ENCODE measurements around the gene CHD6.

CHD6 gene

GRCh38 chr20:41577129-41578009 is 40.8 kb downstream of the CHD6 start:
- no peak for DNase-seq

GRCh38 chr20:41575412-41575811 is 42.8 kb downstream of the CHD6 start:
- no peak for DNase-seq

DNA sequence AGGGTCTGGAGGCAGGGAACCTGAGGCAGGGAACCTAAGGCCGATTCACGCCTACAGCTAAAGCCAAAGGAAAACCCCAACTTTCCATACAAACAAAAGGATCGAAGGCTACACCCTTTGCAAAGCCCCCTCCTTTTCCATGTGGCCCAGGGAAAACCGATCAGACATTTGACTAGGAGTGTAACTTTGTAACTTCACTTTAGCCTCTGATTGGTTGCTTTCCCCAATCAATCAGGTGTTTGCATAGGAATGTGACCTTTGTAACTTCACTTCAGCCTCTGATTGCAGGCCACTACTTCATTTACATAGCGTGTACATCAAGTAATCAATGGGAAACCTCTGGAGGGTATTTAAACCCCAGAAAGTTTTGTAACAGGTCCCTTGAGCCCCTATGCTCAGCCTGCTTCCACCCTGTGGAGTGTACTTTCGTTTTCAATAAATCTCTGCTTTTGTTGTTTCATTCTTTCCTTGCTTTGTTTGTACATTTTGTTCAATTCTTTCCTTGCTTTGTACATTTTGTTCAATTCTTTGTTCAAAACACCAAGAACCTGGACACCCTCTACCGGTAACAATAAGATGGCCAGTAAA is 43.3 kb downstream of the CHD6 start:
- DNase-seq = no peak

DNA sequence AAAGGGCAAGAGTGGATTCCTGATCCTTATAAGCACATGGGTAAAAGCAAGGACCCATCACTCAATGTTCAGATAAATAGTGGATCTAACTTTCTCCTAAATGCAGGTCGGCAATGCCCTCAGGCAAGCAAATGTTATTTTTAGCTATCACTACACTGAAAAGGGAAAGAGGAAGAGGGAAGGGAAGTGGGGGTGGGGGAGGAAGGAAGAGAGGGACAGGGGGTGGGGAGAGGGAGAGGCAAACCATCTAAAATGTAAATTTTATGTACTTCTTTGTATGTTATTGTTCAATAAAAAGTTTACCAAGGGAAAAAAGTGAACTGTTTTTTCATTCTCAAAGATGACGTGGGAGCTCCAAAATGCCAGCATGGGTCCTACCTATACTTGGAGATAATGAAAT is 44.2 kb downstream of the CHD6 start:
- no peak for DNase-seq

DNA sequence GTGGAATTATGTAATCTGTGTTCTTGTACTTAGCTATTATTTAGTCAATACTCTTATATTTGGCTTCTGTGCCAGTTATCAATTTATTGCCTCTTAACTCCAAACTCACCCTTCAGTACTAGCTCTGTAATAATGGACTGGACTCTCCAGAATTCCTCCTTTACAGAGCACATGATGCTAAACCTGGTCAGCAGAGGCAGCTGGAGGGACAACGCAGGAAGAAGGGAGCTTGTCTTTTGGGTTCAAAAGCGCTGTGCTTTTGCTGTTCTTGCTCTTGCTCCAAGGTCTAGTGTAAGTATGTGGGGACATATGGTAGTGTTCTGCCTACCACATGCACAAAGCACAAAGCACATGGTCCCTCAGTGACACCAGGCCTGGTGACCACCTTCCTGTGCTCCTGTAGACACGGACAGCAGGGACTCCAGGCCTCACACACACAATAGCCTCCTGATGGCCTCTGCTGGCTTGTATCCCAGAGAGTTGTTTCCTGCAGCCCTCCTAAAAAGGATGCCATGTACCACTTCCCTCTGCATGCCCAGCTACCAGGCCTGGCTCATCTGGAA is 46.1 kb downstream of the CHD6 start:
- DNase-seq = no peak

DNA sequence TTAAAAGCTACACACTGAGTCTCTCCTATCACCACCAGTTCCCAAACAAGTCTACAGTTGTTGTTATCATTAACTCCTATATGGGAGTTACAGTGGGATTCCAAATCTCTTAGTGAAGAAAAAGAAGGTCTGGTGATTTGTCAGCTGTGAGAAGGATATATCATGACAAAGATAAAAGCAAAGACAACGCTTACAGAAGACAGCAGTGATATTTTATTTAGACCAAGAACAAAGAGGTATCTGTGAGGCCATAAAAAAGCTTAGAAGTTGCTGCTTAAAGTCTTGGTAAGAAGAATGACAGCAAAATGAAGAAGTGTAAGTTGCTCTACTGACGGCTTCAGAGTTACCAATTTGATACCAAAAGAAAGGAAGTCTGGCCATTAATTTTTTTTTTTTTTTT is 47.2 kb downstream of the CHD6 start:
- DNase-seq = no peak

DNA sequence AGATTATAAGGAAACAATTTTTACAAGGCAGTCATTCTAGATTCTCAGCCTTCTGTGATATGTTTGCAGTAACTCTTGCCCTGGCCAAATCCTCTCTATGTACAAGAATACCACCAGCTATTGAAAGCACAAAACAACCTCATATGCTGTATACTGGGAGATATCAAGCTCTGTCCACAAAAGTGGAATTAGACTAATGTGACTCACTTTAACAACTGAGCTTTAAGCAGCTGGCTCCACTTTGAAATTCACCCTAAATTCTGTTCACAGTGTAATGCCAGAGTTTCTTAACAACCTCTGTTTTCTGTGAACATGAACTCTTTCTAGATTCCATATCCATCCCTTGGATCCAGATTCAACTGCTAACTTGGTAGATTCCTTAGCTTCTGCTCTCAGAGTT is 47.6 kb downstream of the CHD6 start:
- no peak for DNase-seq

GRCh38 chr20:41567615-41568014 is 50.6 kb downstream of the CHD6 start:
- no peak for DNase-seq

GRCh38 chr20:41566896-41567527 is 51.2 kb downstream of the CHD6 start:
- no peak for DNase-seq

DNA sequence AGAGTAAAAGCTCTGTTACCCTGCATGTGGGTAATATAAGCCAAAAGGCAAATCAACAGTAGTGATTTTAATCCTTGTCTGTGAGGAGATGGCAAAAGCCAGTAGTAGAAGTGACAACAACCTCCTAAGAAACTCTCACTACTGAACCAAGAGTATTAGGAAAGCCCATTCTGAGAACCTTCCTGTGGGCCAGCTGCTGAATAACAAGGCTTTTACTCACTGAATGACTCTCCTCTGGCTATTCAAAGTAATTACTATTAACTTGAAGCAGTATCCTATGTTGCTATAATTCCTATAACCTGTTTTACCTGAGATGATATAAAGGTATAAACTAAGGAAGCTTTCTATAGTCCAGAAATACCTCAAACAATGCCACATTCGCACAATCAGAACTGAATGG is 55.1 kb downstream of the CHD6 start:
- no peak for DNase-seq

DNA sequence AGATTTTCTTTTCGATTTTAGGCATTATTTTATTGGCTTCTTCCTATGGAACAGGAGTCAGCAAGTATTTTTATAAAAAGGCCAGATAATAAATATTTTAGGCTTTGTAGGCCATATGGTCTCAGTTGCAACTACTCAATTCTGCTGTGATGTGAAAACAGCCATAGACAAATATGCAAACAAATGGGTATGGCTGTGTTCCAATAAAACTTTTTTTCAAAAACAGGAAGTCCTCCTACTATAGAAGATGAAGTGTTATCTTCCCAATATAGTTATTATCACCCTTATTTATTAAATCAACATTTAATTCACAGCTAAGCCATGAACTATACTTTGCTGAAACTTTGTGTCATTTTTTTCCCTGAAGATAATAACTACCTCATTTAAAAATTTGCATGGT is 57.2 kb downstream of the CHD6 start:
- DNase-seq = no peak

DNA sequence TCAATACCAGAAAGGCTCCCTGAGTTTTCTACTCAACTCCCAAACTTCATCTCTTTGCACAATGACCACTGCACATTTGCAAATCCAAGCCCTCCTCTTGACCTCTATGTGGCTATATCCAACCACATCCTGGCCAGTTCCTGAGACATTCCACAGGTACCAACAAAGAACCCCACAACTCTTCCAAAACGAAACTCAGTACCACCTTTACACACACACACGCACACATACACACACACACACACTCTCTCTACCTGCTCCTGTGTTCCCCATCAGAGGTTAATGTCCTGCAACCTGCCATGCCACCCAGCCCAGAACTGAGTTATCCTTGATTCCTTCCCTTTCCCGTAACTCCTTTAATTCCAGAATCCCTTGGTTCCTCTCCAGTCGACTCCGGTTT is 58.5 kb downstream of the CHD6 start:
- DNase-seq = no peak

DNA sequence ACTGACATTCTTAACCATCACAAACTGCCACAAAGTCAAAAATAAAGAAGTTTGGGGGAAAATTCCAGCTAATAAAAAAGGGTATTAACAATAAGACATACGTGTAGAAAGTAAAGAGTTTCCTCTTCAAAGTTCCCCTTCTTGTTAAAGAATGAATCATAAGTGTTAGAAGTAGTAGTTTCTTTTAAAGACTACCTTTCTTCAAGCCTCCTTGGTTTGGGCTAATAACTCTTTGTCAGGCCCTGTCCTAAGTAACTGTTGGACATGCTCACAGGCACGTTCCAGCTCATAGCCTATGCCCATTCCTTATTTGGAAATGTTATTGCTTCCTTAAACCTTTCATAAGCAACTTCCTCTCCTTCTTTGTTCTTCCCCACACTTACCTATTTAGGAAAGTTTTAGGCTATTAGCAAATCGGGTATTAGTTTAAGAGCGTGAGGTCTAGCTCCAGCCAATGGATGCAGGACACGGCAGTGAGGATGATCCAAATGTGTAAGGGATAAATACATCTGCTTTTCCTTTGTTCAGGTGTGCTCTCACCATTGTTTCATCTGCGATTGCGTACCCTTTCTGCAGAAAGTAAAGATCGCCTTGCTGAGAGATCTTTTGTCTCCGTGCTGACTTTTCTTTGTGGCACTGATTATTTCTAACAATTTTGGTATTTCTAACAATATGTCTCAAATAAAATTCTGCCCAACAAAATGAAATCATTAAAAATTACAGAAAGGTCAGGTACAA is 64.9 kb downstream of the CHD6 start:
- DNase-seq = no peak

DNA sequence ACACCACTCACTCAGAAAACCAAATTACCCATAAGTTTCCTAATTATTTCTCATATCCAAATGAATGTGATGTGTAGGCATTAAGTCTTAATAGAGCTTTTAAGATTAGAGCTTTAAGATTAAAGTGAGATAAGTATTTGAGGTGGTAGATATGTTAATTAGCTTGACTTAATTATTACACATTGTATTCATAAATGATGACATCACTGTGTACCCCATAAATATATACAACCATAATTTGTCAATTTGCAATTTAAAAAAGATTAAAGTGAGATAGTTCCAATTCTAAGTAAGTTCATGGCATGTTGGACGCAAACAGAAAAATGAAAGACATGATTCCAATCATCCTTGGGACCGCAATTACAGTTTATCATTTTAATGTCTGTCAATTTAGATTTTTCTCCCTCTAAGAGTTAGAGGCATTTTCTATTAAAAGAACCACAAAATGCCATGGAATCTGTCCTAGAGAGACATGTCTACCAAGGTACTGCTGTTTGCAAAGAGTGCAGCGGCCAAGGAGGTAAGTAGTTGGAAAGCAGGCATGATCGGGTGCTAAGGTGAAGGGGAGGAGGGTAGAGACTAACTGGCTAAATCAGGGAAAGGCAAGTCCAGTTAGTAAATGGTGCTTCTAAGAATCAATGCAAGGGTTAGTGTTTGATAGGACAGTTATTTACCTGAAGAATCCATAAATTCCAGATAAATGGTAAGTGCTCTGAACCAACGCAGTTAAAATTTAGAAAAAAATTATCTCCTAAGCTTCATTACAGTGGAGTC is 65.7 kb downstream of the CHD6 start:
- no peak for DNase-seq

GRCh38 chr20:41551011-41551705 is 67.0 kb downstream of the CHD6 start:
- no peak for DNase-seq

DNA sequence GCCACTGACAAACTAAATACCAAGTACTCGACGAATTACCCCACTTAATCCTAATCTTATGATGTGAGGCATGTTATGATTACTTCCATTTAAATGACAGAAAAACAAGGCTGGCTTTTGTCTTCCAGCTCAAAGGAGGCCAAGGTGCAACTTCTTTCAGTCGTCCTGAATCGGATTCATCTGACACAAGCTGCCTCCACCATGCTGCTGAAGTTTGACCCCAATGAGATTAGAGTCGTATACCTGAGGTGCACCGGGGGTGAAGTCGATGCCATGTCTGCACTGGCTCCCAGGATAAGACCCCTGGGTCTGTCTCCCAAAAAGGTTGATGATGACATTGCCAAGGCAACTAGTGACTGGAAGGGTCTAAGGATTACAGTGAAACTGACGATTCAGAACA is 71.0 kb downstream of the CHD6 start:
- no peak for DNase-seq

- no peak for DNase-seq
Observed at GRCh38 chr20:41546535-41546934, 71.6 kb downstream of the CHD6 start.

- no peak for DNase-seq
Observed at GRCh38 chr20:41544472-41544871, 73.7 kb downstream of the CHD6 start.

GRCh38 chr20:41540918-41541317 is 77.3 kb downstream of the CHD6 start:
- DNase-seq = no peak

DNA sequence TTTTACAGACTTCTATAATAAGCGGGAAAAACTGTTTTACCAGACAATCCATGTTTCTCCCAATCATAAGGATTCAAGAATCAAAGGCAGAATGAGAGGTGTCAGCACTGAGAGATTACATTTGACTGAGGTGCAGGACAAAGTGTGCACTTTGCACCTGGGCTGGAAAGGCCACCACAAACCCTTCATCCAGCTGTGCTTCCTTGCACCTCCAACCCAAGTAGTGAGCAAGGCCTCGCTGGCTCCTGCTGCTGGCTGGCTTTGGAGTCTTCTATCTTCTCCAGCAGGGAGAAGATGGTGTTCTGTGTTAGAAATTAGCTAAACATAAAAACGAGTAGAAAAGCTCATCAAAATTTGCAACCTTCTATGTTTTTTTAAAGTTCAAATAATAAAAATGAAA is 77.7 kb downstream of the CHD6 start:
- no peak for DNase-seq

DNA sequence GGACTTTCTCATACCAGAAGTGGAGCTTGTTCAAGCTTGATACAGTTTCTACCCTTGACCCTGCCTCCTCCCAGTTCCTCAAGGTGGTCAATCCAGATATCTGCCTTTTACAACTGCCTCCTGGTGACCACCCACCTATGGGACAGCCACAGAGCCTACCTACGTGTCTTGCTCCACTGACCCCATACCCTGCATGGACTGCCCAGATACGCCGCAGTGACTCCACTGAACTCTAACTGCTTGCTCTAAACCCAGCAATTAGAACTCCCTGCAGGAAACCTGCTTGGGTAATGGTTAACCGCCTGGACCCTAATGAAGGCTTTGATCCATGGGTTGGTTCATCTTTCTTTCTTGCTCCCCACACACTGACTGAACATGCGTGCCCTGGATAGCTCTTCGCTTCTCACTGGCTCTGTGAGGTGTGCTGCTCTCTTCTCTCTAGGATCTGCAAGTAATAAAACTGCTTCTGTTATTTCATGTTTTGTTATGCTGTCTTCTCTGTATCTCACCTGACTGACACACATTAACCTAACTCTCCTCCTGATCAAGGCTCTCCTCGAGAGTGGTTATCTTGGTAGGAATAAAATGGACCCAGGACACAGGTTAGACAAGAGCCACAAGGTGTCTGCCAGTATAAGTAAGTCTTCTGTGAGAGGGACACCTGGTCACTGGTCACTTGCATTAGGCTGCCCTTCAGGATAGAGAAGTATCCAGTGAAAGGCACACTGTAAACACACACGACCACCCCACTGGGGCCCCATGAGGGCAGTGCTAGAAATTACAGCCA is 79.2 kb downstream of the CHD6 start:
- no peak for DNase-seq
